ENCODE measurements around the gene ASCL5. TPM values are rescaled to one million over a fixed set of nuclear protein-coding genes. Genes with fewer than 3 reads are reported as not detected.

Gene ASCL5
- total and polyA plus RNA-seq, 9 of the 15 experiments (the other 6 are each of a cell fraction or from before 2014, with no cell fraction given), result 0.09 TPM; not detected in 8

DNA sequence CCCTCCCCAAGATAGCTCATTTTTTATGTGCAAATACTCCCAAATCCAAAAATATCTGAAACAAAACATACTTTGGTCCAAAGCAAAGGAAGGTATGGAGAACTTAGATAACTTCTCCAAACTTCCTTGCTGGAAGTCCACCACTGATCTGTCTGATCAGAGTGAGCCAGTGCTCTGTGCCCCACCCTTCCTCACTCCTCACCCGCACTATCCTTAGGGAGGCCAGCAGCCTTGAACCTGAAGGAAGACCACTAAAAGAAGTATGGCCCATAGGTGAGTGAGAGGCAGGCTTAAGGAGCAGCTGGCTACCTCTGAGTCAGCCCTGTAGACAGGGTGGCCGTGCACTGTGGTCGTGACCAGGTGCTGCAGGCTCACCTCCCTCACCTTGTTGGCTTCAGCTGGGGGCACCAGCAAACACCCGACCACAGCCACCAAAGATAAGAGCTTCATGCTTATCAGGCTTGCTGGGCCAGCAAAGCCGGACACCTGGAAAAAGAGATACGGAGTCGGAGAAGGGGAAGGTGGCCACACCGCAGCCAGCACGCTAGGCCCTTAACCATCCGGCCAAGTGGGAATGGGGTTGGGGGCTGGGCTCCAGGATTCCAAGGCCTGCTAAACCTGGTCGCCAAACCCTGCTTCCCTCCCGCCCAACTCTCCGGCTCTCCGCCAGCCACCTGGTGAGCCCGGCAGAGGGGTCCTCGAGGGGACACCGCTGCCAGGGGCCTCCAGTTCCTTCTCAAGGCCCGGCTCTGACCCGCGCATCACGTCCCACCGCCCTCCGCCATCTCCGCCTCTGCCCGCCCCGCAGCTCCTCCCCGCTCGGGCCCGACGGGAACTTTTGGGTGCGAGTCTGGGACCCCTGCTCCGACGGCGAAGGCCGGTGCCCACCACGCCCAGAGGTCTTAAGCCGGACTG lies 26.7 kb upstream of the ASCL5 start (continued):
- TF ChIP-seq ZNF146 (CRISPR knock-in tag; IDR thresholded peaks at IDR 0.05; ENCODE audit: unreplicated experiment), result no peak
- TF ChIP-seq, protein P1, sequence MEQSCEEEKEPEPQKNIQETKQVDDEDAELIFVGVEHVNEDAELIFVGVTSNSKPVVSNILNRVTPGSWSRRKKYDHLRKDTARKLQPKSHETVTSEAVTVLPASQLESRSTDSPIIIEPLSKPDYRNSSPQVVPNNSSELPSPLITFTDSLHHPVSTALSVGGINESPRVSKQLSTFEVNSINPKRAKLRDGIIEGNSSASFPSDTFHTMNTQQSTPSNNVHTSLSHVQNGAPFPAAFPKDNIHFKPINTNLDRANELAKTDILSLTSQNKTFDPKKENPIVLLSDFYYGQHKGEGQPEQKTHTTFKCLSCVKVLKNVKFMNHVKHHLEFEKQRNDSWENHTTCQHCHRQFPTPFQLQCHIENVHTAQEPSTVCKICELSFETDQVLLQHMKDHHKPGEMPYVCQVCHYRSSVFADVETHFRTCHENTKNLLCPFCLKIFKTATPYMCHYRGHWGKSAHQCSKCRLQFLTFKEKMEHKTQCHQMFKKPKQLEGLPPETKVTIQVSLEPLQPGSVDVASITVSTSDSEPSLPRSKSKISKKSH (CRISPR knock-in tag; IDR thresholded peaks at IDR 0.05), result no peak
- no peak for TF ChIP-seq ZNF444 (CRISPR knock-in tag; IDR thresholded peaks at IDR 0.05)
- peak; percentile 34; the same call in 1 of the 2 replicates for TF ChIP-seq HDGF (IDR thresholded peaks at IDR 0.05)
- TF ChIP-seq, protein P2, sequence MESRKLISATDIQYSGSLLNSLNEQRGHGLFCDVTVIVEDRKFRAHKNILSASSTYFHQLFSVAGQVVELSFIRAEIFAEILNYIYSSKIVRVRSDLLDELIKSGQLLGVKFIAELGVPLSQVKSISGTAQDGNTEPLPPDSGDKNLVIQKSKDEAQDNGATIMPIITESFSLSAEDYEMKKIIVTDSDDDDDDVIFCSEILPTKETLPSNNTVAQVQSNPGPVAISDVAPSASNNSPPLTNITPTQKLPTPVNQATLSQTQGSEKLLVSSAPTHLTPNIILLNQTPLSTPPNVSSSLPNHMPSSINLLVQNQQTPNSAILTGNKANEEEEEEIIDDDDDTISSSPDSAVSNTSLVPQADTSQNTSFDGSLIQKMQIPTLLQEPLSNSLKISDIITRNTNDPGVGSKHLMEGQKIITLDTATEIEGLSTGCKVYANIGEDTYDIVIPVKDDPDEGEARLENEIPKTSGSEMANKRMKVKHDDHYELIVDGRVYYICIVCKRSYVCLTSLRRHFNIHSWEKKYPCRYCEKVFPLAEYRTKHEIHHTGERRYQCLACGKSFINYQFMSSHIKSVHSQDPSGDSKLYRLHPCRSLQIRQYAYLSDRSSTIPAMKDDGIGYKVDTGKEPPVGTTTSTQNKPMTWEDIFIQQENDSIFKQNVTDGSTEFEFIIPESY (CRISPR knock-in tag; IDR thresholded peaks at IDR 0.05), result no peak
- no peak for TF ChIP-seq IFI16 (CRISPR knock-in tag; IDR thresholded peaks at IDR 0.05)
- TF ChIP-seq NFE2 (IDR thresholded peaks at IDR 0.05; ENCODE audit: low read depth), result no peak; the same call in 1 of the 2 replicates
- peak; percentile 92 for TF ChIP-seq TFAP4 (CRISPR knock-in tag; IDR thresholded peaks at IDR 0.05; ENCODE audit: borderline replicate concordance)
- no peak for TF ChIP-seq ZNF696 (CRISPR knock-in tag; conservative IDR thresholded peaks at IDR 0.05)
- TF ChIP-seq EZH2 (IDR thresholded peaks at IDR 0.05; ENCODE audit: borderline replicate concordance, low read depth, low read length), result no peak
- 0 out of 2 replicates have a peak, but pooled peaks have one; percentile 65 for TF ChIP-seq ZNF12 (CRISPR knock-in tag; IDR thresholded peaks at IDR 0.05)
- TF ChIP-seq ZSCAN29 (IDR thresholded peaks at IDR 0.05), result no peak
- no peak for TF ChIP-seq ZNF23 (CRISPR knock-in tag; IDR thresholded peaks at IDR 0.05)
- TF ChIP-seq U2AF2 (optimal IDR thresholded peaks at IDR 0.05; ENCODE audit: low read depth, low read length), result no peak
- no peak for TF ChIP-seq U2AF1 (optimal IDR thresholded peaks at IDR 0.05; ENCODE audit: low read depth, low read length)
- TF ChIP-seq WHSC1 (IDR thresholded peaks at IDR 0.05; ENCODE audit: low read length), result no peak
- no peak for TF ChIP-seq TBP (optimal IDR thresholded peaks at IDR 0.05; ENCODE audit: low read depth, low read length)
- TF ChIP-seq JUNB (CRISPR knock-in tag; conservative IDR thresholded peaks at IDR 0.05), result no peak
- no peak for TF ChIP-seq POLR2H (tag; IDR thresholded peaks at IDR 0.05; ENCODE audit: low read depth)

Measured in K562 (cell line).